ENCODE measurements around the gene STRA6. TPM values are rescaled to one million over a fixed set of nuclear protein-coding genes. Genes with fewer than 3 reads are reported as not detected.

STRA6 gene
- total and polyA plus RNA-seq, 2 donors (not counting 1 experiment from before 2014, with no cell fraction given) = not detected

DNA sequence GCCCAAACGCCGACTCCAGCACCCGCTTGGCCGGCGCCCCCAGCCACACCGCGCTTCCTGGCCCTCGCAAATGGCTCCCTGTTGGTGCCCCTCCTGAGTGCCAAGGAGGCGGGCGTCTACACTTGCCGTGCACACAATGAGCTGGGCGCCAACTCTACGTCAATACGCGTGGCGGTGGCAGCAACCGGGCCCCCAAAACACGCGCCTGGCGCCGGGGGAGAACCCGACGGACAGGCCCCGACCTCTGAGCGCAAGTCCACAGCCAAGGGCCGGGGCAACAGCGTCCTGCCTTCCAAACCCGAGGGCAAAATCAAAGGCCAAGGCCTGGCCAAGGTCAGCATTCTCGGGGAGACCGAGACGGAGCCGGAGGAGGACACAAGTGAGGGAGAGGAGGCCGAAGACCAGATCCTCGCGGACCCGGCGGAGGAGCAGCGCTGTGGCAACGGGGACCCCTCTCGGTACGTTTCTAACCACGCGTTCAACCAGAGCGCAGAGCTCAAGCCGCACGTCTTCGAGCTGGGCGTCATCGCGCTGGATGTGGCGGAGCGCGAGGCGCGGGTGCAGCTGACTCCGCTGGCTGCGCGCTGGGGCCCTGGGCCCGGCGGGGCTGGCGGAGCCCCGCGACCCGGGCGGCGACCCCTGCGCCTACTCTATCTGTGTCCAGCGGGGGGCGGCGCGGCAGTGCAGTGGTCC, 68.7 kb downstream of the STRA6 start:
- no peak overlapping the region for H3K27ac Mint-ChIP-seq
- no peaks in the 10 kb centered on the region for H4K20me1 ChIP-seq (ENCODE audit: control insufficient read depth, insufficient read depth, low read length, poor library complexity, severe bottlenecking)
- intact Hi-C loops (cut with micrococcal nuclease) = loop anchor here (1.0 kb wide), 1 partner anchor 161 kb away; no protein-coding TSS in a partner anchor
- H3K27me3 Mint-ChIP-seq = peaks cover 79% of the 10 kb centered on the region
- no peak overlapping the region for H3K9ac ChIP-seq (ENCODE audit: low read length)
- no peaks in the 10 kb centered on the region for H3K36me3 ChIP-seq (replicated peaks in 1 of 2; ENCODE audit: control extremely low read depth in 1 of 2, control insufficient read depth in 1 of 2, extremely low read depth in 1 of 2, insufficient read depth in 2 of 2, low read length in 1 of 2)
- H3K4me3 Mint-ChIP-seq = no peak overlapping the region
- DNase-seq = peak; percentile 41
- POLR2A ChIA-PET = no interaction called here
- peaks cover 0 to 90% (median 63%) of the 10 kb centered on the region in 4 experiments for H3K27me3 ChIP-seq (replicated peaks in 1 of 4; ENCODE audit: control extremely low read depth in 1 of 4, control insufficient read depth in 3 of 4, insufficient read depth in 4 of 4, low read length in 3 of 4)
- peaks cover 67 to 71% of the 10 kb centered on the region in 2 donors for H3K4me1 ChIP-seq (ENCODE audit: control insufficient read depth in 2 of 2, insufficient read depth in 2 of 2, low read length in 2 of 2)
- no peaks in the 10 kb centered on the region for H3K9me3 Mint-ChIP-seq (ENCODE audit: insufficient read depth)
- no peaks in the 10 kb centered on the region for H3K79me2 ChIP-seq (ENCODE audit: control insufficient read depth, insufficient read depth, low read length)
- no peak overlapping the region for H3K27ac ChIP-seq (ENCODE audit: low read length in 2 of 2)
- no peak for ATAC-seq (ENCODE audit: low read depth)
- TF ChIP-seq, protein P1, sequence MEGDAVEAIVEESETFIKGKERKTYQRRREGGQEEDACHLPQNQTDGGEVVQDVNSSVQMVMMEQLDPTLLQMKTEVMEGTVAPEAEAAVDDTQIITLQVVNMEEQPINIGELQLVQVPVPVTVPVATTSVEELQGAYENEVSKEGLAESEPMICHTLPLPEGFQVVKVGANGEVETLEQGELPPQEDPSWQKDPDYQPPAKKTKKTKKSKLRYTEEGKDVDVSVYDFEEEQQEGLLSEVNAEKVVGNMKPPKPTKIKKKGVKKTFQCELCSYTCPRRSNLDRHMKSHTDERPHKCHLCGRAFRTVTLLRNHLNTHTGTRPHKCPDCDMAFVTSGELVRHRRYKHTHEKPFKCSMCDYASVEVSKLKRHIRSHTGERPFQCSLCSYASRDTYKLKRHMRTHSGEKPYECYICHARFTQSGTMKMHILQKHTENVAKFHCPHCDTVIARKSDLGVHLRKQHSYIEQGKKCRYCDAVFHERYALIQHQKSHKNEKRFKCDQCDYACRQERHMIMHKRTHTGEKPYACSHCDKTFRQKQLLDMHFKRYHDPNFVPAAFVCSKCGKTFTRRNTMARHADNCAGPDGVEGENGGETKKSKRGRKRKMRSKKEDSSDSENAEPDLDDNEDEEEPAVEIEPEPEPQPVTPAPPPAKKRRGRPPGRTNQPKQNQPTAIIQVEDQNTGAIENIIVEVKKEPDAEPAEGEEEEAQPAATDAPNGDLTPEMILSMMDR (IDR thresholded peaks at IDR 0.05) = no peak
- TF ChIP-seq EZH2 (IDR thresholded peaks at IDR 0.05; ENCODE audit: borderline replicate concordance, insufficient read depth, low read depth, low read length, poor library complexity, severe bottlenecking) = no peak
- H3K9me3 ChIP-seq (ENCODE audit: control extremely low read depth in 1 of 3, control insufficient read depth in 2 of 3, insufficient read depth in 1 of 3, low read length in 2 of 3) = peaks cover 0 to 72% (median 12%) of the 10 kb centered on the region in 3 donors
- CTCF ChIA-PET = interaction anchor here (1.0 to 1.9 kb wide), 5 partner anchors 8 to 161 kb away, joined by 3 to 4 read pairs (median 3); no protein-coding TSS in a partner anchor
- WGBS (ENCODE audit: insufficient coverage) = 19% methylated on average over 71 of the region's 71 CpGs
- H3K4me3 ChIP-seq (ENCODE audit: control extremely low read depth in 1 of 5, extremely low read depth in 1 of 5, insufficient read depth in 1 of 5, low read depth in 2 of 5, low read length in 4 of 5) = no peak overlapping the region
- H2AFZ ChIP-seq (ENCODE audit: insufficient read depth, low read depth, low read length, poor library complexity, severe bottlenecking) = no peak overlapping the region
- peak overlapping the region; percentile 51 for H3K4me2 ChIP-seq (replicated peaks; ENCODE audit: low read depth, low read length, poor library complexity, severe bottlenecking)
- H3K4me1 Mint-ChIP-seq = peaks cover 55% of the 10 kb centered on the region
